ENCODE results near the gene HIPK1. TPM values are rescaled to one million over a fixed set of nuclear protein-coding genes. Genes with fewer than 3 reads are reported as not detected.
"Not testable (repeated sequence)": the region's sequence is repeated elsewhere in the genome, so short reads cannot be mapped to it uniquely, and the experiment has no call there.

Gene HIPK1
- total RNA-seq, 1 donor from 2014 or later, result 35.5 TPM

GRCh38 chr1:113942527-113942926, 13.4 kb downstream of the HIPK1 start:
- DNase-seq (ENCODE audit: low spot score in 2 of 2) (no peak), FAIRE-seq (no peak)

DNA sequence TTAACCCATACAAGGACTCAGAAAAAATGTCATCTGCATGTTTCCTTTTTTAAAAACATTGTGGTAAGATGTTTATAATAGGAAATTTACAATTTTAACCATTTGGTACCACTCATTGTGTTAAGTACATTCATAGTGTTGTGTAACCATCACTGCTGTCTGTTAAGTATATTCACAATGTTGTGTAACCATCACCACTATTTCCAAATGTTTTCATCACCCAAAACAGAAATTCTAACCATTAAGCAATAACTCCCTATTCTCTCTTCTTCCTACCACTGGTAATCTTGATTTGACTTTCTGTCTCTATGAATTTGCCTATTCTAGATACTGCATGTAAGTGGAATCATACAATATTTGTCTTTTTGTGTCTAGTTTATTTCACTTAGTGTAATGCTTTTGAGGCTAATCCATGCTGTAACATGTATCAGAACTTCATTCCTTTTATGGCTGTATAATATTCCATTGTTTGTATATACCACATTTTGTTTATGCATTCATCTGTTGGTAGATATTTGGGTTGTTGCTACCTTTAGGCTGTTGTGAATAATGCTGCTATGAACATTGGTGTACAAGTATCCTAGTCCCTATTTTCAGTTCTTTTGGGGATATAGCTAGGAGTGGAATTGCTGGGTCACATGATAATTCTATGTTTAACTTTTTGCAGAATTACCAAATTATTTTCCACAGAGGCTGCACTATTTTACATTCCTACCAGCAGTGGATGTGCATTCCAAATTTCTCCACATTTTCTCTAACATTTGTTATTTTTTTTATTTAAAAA, 14.1 kb downstream of the HIPK1 start:
- FAIRE-seq (no peak), DNase-seq (ENCODE audit: low spot score in 2 of 2) (no peak)

GRCh38 chr1:113945329-113945728, 16.2 kb downstream of the HIPK1 start:
- DNase-seq (ENCODE audit: low spot score in 2 of 2) (no peak), FAIRE-seq (no peak)

DNA sequence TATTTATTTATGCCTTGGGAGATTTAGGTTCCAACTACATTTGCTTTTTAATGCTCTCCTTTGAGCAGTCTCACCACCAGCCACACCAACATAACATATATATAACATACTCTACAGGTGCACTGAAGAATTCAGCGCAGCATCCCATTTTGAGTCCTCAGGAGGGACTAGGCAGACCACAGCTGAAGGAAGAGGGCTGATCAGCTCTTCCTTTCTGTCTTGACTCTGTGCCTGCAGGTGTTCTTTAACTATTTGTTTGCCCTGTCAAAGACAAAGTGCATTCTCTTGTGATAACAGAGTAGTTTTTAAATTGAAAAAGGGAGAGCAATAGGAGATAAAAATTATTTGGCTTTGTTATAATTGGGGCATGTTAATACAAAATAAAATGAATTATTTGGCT, 17.0 kb downstream of the HIPK1 start:
- no peak for FAIRE-seq
- no peak for DNase-seq (ENCODE audit: low spot score in 2 of 2)

DNA sequence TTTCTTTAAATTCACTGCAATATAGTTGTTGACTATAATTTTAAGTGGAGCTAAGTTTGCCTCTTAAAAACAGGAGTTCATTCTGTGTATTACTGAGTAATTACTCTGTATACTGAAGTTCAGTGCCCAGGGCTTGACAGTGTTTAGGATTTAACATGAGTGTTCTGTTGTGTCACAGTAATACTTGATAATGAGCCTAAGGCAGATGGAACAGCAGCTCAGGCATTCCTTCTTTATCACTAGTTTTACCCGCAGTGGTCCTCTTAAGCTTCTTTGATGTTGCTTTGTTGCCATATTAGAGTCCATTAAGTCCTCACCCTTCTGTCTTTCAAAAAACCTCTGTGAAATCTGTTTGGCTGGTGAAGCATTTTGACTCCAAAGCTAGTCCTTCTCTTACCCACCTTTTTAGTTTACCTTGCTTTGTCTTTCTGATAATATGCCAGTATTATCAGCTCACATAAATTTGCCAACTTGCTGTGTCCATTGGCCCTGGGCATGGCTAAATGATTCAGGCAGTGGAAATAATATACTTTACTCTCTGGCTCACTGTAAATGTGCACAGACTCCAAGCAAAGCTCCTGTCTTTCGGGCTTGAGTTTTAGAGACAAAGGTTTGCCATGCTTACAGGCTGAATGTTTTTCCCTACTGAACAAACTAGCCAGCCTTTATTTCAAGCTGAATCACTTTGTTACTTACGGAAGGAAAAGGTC, 17.7 kb downstream of the HIPK1 start:
- no peak for FAIRE-seq
- no peak for DNase-seq (ENCODE audit: low spot score in 2 of 2)

DNA sequence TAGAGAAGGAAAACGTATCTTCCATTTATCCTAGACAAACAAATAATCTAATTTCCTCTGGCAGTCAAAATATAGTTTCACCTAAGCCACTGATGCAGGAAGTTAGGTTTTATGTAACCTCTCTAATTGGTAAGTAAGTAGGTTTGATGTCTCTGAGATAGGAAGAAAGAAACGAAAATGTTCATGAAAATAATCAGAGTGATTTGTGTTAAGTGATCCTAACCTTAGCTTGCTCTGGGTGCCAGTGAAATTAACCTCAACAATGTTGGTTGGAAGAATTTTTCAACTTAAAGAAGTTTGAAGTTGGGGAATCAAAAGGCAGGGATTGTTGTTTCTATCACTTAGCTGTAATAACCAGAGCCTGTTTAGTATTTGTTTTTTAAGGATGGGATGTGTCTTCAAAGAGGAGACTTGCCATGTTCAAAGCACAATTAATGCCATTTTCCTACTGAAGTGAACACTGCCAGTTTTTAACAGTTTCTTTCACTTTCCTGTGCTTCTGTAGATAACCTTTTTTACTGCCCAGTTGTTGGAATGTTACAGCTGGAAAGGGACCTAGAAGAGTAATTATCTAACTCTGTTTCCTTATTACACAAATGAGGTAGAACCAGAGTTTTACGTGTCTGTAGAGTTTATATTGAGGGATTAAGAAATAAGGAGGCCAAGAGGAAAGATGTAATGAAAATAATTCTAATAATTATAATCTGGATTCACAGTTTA, 18.4 kb downstream of the HIPK1 start:
- FAIRE-seq (no peak), DNase-seq (ENCODE audit: low spot score in 2 of 2) (no peak)

DNA sequence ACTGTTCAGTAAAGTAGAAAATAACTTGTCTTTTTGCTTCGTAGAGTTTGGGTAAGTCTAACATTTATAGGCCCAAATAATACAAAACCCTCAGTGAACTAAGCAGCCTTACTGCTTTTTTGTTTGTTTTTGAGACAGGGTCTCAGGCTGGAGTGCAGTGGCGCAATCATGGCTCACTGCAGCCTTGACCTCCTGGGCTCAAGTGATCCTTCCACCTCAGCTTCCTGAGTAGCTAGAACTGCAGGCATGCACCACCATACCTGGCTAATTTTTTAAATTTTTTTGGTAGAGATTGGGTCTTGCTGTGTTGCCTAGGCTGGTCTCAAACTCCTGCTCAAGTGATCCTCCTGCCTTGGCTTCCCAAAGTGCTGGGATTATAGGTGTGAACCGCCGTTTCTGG, 19.0 kb downstream of the HIPK1 start:
- DNase-seq (ENCODE audit: low spot score in 2 of 2); FAIRE-seq: not testable (repeated sequence)

GRCh38 chr1:113949007-113949406, 19.9 kb downstream of the HIPK1 start:
- DNase-seq (ENCODE audit: low spot score in 2 of 2), result no peak
- FAIRE-seq, result no peak

DNA sequence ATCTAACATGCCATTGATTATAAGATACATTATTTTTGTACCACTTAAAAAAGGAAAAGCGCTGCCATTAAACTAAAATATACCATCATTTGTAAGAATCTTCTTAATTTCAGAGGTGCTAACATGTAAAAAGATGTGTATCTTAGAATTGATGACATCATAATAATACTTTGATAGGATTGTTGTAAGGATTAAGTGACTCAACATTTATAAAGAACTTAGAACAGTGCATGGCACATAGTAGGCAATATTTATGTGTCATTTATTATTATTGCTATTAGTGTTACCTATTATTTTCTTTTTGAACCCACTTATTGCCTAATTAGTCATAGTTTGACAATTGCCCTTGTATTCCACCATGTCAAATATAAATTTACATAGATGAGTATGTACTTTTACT, 21.8 kb downstream of the HIPK1 start:
- FAIRE-seq (no peak), DNase-seq (ENCODE audit: low spot score in 2 of 2) (no peak)

- DNase-seq (ENCODE audit: low spot score in 2 of 2), result no peak
- no peak for FAIRE-seq
Observed at GRCh38 chr1:113951719-113952118, 22.6 kb downstream of the HIPK1 start.

GRCh38 chr1:113957984-113958383, 28.9 kb downstream of the HIPK1 start:
- no peak for FAIRE-seq
- no peak for DNase-seq (ENCODE audit: low spot score in 2 of 2)

DNA sequence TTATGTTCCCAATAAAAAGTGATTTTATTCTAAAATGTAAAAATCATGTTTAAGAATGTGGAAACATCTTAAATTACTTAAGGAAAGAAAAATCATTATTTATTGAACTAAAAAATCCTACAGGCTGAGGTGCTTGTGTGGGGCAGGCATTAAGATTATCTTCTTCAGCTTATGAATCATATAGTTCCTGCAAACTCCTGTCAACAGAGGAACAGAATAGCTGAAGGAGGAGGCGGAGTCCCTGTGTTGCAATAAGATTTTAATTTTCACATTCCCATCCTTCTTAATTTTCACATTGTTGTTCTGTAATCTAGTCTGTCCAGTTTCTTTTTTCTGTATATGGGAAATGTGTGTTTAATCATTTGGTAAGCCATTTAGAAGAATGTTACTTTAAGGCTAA, 29.6 kb downstream of the HIPK1 start:
- DNase-seq (ENCODE audit: low spot score in 2 of 2) (no peak), FAIRE-seq (no peak)

DNA sequence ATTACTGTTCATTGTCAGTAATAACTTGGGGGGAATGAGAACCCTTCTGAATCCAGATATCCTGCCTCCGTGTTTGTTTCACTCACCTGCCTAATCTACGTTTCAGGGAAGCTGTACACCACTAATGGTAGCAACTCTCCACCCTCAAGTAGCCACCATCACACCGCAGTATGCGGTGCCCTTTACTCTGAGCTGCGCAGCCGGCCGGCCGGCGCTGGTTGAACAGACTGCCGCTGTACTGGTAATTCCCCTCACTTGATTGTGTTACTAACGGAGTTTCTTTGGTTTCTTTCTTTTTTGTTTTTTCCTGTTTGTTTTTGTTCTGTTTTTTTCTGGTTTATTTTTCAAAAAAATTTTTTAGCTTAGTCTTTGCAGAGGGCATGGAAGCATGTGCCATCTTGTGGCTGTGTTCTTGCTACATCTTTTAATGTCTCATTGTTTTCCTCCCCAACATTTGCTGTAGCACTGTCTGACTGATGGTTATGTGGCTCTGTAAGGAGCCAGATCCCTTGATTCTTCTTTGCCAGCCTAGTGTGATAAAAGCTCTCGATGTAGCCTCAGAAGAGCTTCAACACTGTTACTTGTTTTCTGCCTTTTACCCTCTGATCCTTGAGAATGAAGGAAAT, 34.3 kb downstream of the HIPK1 start:
- DNase-seq (ENCODE audit: low spot score in 2 of 2) (no peak), FAIRE-seq (no peak)

GRCh38 chr1:113965703-113966412, 36.7 kb downstream of the HIPK1 start:
- no peak for DNase-seq (ENCODE audit: low spot score in 2 of 2)
- no peak for FAIRE-seq

DNA sequence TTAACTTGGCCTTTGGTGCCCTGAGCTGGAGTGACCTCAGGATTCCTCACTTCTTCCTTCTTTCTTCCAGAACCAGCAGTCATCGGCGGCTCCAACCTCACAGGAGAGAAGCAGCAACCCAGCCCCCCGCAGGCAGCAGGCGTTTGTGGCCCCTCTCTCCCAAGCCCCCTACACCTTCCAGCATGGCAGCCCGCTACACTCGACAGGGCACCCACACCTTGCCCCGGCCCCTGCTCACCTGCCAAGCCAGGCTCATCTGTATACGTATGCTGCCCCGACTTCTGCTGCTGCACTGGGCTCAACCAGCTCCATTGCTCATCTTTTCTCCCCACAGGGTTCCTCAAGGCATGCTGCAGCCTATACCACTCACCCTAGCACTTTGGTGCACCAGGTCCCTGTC, 43.8 kb downstream of the HIPK1 start:
- no peak for FAIRE-seq
- DNase-seq (ENCODE audit: low spot score in 2 of 2), result no peak

- FAIRE-seq (no peak), DNase-seq (ENCODE audit: low spot score in 2 of 2) (no peak)
Observed at GRCh38 chr1:113975211-113975895, 46.2 kb downstream of the HIPK1 start.

DNA sequence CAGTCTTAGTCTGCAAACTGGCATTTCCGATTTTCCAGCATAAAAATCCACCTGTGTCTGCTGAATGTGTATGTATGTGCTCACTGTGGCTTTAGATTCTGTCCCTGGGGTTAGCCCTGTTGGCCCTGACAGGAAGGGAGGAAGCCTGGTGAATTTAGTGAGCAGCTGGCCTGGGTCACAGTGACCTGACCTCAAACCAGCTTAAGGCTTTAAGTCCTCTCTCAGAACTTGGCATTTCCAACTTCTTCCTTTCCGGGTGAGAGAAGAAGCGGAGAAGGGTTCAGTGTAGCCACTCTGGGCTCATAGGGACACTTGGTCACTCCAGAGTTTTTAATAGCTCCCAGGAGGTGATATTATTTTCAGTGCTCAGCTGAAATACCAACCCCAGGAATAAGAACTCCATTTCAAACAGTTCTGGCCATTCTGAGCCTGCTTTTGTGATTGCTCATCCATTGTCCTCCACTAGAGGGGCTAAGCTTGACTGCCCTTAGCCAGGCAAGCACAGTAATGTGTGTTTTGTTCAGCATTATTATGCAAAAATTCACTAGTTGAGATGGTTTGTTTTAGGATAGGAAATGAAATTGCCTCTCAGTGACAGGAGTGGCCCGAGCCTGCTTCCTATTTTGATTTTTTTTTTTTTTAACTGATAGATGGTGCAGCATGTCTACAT, 47.6 kb downstream of the HIPK1 start:
- DNase-seq (ENCODE audit: low spot score in 2 of 2) (no peak), FAIRE-seq (no peak)

DNA sequence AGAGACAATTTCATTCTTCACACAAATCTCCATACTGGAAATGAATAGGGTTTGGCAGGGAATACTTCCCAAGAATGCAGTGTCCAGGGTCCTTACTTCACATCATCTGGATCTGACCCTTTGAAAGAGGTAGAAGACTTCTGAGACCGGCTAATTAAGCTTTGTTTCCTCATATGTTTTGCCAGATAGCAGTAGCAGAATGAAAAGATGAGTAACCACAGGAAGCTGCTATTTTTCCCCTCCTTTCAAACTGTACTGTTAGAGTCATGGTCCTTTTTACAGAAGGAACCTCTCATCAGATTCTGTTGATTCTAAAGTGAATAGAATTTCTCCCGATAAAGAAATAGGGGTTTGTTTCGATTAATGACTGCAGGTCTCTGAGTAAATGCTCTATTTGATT, 48.8 kb downstream of the HIPK1 start:
- FAIRE-seq, result no peak
- DNase-seq (ENCODE audit: low spot score in 2 of 2), result no peak

All from frontal cortex (tissue), 4 donors.